Testis (tissue), 2 donors: ENCODE results near the gene NAPB.

Source experiments
- CTCF ChIP-seq, 3 experiments: fragments of 450-650 bp in 2 of 3; fragments of 200-600 bp in 1 of 3; sonication (generic) in 1 of 3; IDR thresholded peaks; one replicate each; pipeline ENCODE4 v1.5.1; 2016 to 2019; ENCODE audit warnings: antibody characterized with exemption in 3 of 3, mild to moderate bottlenecking in 2 of 3, moderate library complexity in 1 of 3
- POLR2A ChIP-seq: fragments of 450-650 bp; IDR thresholded peaks from one replicate; pipeline ENCODE4 v1.6.1; 2017; ENCODE audit warnings: antibody characterized with exemption, mild to moderate bottlenecking, moderate library complexity

- TF ChIP-seq POLR2A (no peak), CTCF (IDR thresholded peaks at IDR 0.05) (no peak)
These were observed 80.2 kb downstream of the NAPB start for GRCh38 chr20:23341073-23341472.
